ENCODE measurements around the gene TMCO4.

Gene TMCO4

GRCh38 chr1:19665186-19665495 lies 134.6 kb downstream of the TMCO4 start:
- TF ChIP-seq, protein P1, sequence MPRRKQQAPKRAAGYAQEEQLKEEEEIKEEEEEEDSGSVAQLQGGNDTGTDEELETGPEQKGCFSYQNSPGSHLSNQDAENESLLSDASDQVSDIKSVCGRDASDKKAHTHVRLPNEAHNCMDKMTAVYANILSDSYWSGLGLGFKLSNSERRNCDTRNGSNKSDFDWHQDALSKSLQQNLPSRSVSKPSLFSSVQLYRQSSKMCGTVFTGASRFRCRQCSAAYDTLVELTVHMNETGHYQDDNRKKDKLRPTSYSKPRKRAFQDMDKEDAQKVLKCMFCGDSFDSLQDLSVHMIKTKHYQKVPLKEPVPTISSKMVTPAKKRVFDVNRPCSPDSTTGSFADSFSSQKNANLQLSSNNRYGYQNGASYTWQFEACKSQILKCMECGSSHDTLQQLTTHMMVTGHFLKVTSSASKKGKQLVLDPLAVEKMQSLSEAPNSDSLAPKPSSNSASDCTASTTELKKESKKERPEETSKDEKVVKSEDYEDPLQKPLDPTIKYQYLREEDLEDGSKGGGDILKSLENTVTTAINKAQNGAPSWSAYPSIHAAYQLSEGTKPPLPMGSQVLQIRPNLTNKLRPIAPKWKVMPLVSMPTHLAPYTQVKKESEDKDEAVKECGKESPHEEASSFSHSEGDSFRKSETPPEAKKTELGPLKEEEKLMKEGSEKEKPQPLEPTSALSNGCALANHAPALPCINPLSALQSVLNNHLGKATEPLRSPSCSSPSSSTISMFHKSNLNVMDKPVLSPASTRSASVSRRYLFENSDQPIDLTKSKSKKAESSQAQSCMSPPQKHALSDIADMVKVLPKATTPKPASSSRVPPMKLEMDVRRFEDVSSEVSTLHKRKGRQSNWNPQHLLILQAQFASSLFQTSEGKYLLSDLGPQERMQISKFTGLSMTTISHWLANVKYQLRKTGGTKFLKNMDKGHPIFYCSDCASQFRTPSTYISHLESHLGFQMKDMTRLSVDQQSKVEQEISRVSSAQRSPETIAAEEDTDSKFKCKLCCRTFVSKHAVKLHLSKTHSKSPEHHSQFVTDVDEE (CRISPR knock-in tag; IDR thresholded peaks at IDR 0.05): no peak
- no peak for TF ChIP-seq ZC3H10 (CRISPR knock-in tag; IDR thresholded peaks at IDR 0.05)

GRCh38 chr1:19664453-19665185 lies 135.1 kb downstream of the TMCO4 start, which contains the start of gene HTR6:
HTR6 (plus strand) TSS chr1:19664875; CDS start chr1:19665754, 879 bp downstream.
- peak; percentile 32; the same call in 2 of the 3 replicates for ATAC-seq
- TF ChIP-seq ZFP3 (CRISPR knock-in tag; IDR thresholded peaks at IDR 0.05) (no peak), SNAI2 (CRISPR knock-in tag; IDR thresholded peaks at IDR 0.05) (no peak), ZC3H10 (CRISPR knock-in tag; IDR thresholded peaks at IDR 0.05) (no peak), OSR1 (CRISPR knock-in tag; IDR thresholded peaks at IDR 0.05) (no peak), ZFP30 (CRISPR knock-in tag; IDR thresholded peaks at IDR 0.05) (no peak), BACH2 (CRISPR knock-in tag; IDR thresholded peaks at IDR 0.05; ENCODE audit: borderline replicate concordance) (no peak), RARB (CRISPR knock-in tag; IDR thresholded peaks at IDR 0.05) (no peak), ZNF70 (CRISPR knock-in tag; IDR thresholded peaks at IDR 0.05) (no peak)
- TF ChIP-seq, protein P2, sequence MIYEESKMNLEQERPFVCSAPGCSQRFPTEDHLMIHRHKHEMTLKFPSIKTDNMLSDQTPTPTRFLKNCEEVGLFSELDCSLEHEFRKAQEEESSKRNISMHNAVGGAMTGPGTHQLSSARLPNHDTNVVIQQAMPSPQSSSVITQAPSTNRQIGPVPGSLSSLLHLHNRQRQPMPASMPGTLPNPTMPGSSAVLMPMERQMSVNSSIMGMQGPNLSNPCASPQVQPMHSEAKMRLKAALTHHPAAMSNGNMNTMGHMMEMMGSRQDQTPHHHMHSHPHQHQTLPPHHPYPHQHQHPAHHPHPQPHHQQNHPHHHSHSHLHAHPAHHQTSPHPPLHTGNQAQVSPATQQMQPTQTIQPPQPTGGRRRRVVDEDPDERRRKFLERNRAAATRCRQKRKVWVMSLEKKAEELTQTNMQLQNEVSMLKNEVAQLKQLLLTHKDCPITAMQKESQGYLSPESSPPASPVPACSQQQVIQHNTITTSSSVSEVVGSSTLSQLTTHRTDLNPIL (CRISPR knock-in tag; IDR thresholded peaks at IDR 0.05; ENCODE audit: low read depth): no peak

More at GRCh38 chr1:19665186-19665495, 134.6 kb downstream of the TMCO4 start:
- no peak for ATAC-seq

GRCh38 chr1:19662313-19662712 lies 137.4 kb downstream of the TMCO4 start:
- no peak for TF ChIP-seq ZNF8 (CRISPR knock-in tag; IDR thresholded peaks at IDR 0.05)
- no peak for TF ChIP-seq ESRRG (CRISPR knock-in tag; IDR thresholded peaks at IDR 0.05)
- no peak for TF ChIP-seq CSRNP3 (CRISPR knock-in tag; IDR thresholded peaks at IDR 0.05)
- no peak for TF ChIP-seq ARNTL (CRISPR knock-in tag; IDR thresholded peaks at IDR 0.05; ENCODE audit: borderline replicate concordance, low read depth)
- TF ChIP-seq BACH2 (CRISPR knock-in tag; IDR thresholded peaks at IDR 0.05; ENCODE audit: borderline replicate concordance): no peak
- TF ChIP-seq ZNF565 (CRISPR knock-in tag; conservative IDR thresholded peaks at IDR 0.05; ENCODE audit: low read depth): no peak
- no peak for TF ChIP-seq ZFP3 (CRISPR knock-in tag; IDR thresholded peaks at IDR 0.05)
- no peak for TF ChIP-seq SNAI2 (CRISPR knock-in tag; IDR thresholded peaks at IDR 0.05)
- no peak for TF ChIP-seq ZFP30 (CRISPR knock-in tag; IDR thresholded peaks at IDR 0.05)
- no peak for TF ChIP-seq RARB (CRISPR knock-in tag; IDR thresholded peaks at IDR 0.05)
- TF ChIP-seq, protein P2 (CRISPR knock-in tag; IDR thresholded peaks at IDR 0.05; ENCODE audit: low read depth): no peak
- no peak for TF ChIP-seq GLIS3 (CRISPR knock-in tag; IDR thresholded peaks at IDR 0.05)
- TF ChIP-seq OSR1 (CRISPR knock-in tag; IDR thresholded peaks at IDR 0.05): no peak
- TF ChIP-seq, protein P3, sequence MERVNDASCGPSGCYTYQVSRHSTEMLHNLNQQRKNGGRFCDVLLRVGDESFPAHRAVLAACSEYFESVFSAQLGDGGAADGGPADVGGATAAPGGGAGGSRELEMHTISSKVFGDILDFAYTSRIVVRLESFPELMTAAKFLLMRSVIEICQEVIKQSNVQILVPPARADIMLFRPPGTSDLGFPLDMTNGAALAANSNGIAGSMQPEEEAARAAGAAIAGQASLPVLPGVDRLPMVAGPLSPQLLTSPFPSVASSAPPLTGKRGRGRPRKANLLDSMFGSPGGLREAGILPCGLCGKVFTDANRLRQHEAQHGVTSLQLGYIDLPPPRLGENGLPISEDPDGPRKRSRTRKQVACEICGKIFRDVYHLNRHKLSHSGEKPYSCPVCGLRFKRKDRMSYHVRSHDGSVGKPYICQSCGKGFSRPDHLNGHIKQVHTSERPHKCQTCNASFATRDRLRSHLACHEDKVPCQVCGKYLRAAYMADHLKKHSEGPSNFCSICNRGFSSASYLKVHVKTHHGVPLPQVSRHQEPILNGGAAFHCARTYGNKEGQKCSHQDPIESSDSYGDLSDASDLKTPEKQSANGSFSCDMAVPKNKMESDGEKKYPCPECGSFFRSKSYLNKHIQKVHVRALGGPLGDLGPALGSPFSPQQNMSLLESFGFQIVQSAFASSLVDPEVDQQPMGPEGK (CRISPR knock-in tag; IDR thresholded peaks at IDR 0.05; ENCODE audit: borderline replicate concordance): no peak
- no peak for TF ChIP-seq TOX (CRISPR knock-in tag; IDR thresholded peaks at IDR 0.05; ENCODE audit: borderline replicate concordance)
- no peak for TF ChIP-seq PPARA (CRISPR knock-in tag; IDR thresholded peaks at IDR 0.05; ENCODE audit: borderline replicate concordance)
- TF ChIP-seq ZC3H10 (CRISPR knock-in tag; IDR thresholded peaks at IDR 0.05): no peak

More at GRCh38 chr1:19662313-19662712, 137.4 kb downstream of the TMCO4 start:
- no peak for ATAC-seq
